GM23338 (cell line): ENCODE results near the gene TMEM125.

Experiments used
- CTCF ChIP-seq, 2 experiments: fragments of 200-600 bp in 1 of 2; sonication (generic) in 1 of 2; conservative IDR thresholded peaks; 2 replicates each; pipeline versions ENCODE4 v1.5.1 to v1.6.1; 2016 to 2017; ENCODE audit warnings: antibody characterized with exemption in 2 of 2, low read depth in 2 of 2, mild to moderate bottlenecking in 2 of 2, moderate library complexity in 1 of 2
- ETS1 ChIP-seq: IDR thresholded peaks from 2 replicates; pipeline ENCODE4 v1.6.1; 2016; ENCODE audit warnings: antibody characterized with exemption

GRCh38 chr1:43237121-43237520 is 32.7 kb upstream of the TMEM125 start:
- TF ChIP-seq CTCF (conservative IDR thresholded peaks at IDR 0.05; ENCODE audit: low read depth in 2 of 2) (no peak), ETS1 (no peak)
